Measurements from ENCODE around the gene MIOS.

DNA sequence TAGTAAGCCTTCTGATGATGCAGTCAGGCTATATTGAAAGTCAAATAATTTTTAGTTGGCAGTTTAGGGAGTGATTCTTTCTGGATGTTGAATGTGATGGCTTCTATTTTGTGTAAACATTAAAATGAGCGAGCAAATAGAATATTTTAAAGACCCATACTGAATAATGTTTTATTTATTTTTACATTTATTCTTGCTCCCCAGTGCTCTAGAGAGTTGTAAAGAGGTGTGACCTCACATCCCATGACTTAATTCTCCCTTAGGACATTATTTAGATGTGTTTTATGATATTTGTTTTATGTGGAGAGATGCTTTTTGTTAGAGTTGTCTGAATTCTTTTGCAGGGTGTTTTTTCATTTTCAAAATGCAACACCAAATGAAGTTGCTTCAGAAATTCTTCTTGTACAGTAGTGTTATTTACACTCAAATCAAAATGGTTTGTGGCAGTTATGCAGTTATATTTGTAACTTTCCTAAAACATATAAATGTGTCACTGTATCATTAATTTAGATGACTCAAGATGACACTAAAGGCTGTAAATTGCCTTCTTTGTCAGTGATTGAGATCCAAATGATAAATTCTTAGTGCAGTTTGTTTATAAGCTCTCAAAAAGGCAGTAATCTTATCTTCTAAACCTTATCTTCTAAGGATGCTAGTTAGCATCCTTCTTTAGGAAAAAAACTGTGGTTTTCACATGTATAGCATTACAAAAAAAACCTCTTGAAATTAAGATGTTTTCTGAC, 86.3 kb downstream of the MIOS start:
- TF ChIP-seq POLR2AphosphoS5 (IDR thresholded peaks at IDR 0.05) (no peak), POLR2A (IDR thresholded peaks at IDR 0.05) (no peak), EP300 (IDR thresholded peaks at IDR 0.05) (no peak)
- TF ChIP-seq, protein P1, sequence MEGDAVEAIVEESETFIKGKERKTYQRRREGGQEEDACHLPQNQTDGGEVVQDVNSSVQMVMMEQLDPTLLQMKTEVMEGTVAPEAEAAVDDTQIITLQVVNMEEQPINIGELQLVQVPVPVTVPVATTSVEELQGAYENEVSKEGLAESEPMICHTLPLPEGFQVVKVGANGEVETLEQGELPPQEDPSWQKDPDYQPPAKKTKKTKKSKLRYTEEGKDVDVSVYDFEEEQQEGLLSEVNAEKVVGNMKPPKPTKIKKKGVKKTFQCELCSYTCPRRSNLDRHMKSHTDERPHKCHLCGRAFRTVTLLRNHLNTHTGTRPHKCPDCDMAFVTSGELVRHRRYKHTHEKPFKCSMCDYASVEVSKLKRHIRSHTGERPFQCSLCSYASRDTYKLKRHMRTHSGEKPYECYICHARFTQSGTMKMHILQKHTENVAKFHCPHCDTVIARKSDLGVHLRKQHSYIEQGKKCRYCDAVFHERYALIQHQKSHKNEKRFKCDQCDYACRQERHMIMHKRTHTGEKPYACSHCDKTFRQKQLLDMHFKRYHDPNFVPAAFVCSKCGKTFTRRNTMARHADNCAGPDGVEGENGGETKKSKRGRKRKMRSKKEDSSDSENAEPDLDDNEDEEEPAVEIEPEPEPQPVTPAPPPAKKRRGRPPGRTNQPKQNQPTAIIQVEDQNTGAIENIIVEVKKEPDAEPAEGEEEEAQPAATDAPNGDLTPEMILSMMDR (IDR thresholded peaks at IDR 0.05) = no peak

All from upper lobe of left lung (tissue), 4 donors.